ENCODE measurements around the gene HEATR5A. TPM values are rescaled to one million over a fixed set of nuclear protein-coding genes. Genes with fewer than 3 reads are reported as not detected.
"Not testable (repeated sequence)": the region's sequence is repeated elsewhere in the genome, so short reads cannot be mapped to it uniquely, and the experiment has no call there.

Gene HEATR5A
- 15.4 TPM for polyA plus RNA-seq (2013, experiment 1 of 2; ENCODE audit: insufficient read length)
- polyA plus RNA-seq (2013, experiment 2 of 2; ENCODE audit: insufficient read length): 16.3 TPM

GRCh38 chr14:31420319-31421111 lies at the start of gene HEATR5A:
Gene HEATR5A, minus strand, starts transcription at chr14:31420550. Its CDS starts 17,575 bp downstream, at chr14:31402975.
- DNase-seq: peak; percentile 96

DNA sequence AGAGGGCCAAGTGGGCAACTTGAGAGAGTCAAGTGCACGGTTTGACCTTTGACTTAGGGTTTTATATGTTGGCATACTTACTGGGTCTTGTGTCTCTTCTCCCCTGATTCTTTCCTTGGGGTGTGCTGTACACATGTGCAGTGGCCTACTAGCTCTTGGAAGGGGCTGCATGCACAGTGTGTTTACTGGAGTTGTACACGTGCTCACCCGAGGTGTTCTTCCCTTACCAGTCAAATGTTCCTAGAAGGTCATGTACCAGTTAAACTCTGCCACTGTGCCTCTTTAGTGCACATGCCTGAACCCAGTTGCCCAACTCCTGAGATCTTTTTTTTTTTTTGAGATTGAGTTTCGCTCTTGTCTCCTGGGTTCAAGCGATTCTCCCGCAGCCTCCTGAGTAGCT lies 46.2 kb upstream of the HEATR5A start:
- no peak for DNase-seq

- peak; percentile 53 for DNase-seq
These were observed 44.8 kb upstream of the HEATR5A start for GRCh38 chr14:31465111-31465510.

DNA sequence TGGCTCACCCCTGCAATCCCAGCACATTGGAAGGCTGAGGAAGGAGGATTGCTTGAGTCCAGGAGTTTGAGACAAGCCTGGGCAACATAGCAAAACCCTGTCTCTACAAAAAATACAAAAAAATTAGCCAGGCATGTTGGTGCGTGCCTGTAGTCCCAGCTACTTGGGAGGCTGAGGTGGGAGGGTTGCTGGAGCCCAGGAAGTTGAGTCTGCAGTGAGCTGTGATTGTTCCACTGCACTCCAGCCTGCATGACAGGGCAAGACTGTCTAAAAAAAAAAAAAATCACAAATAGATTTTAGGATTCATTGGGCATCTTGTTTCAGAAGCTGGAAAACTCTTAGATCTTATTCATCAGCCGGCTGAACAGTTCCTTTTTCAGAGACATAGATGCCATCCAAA lies 42.1 kb upstream of the HEATR5A start:
- not testable (repeated sequence) for DNase-seq

DNA sequence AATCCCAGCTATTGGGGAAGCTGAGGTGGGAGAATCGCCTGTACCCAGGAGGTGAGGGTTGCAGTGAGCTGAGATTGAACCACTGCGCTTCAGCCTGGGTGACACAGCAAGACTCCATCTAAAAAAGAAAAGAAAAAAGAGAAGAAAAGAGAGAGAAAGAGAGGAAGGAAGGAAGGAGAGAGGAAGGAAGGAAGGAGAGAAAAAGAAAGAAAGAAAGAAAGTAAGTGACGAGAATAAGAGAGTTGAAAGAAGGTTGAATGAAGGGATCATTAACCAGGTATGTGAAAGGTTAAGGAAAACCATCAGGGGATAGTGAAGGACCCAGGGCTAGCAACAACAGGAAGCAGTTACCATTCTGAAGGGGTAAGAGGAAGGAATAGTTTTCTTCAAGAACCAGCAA lies 41.2 kb upstream of the HEATR5A start:
- no peak for DNase-seq

- no peak for DNase-seq
These were observed 37.6 kb upstream of the HEATR5A start for GRCh38 chr14:31457665-31458659.

DNA sequence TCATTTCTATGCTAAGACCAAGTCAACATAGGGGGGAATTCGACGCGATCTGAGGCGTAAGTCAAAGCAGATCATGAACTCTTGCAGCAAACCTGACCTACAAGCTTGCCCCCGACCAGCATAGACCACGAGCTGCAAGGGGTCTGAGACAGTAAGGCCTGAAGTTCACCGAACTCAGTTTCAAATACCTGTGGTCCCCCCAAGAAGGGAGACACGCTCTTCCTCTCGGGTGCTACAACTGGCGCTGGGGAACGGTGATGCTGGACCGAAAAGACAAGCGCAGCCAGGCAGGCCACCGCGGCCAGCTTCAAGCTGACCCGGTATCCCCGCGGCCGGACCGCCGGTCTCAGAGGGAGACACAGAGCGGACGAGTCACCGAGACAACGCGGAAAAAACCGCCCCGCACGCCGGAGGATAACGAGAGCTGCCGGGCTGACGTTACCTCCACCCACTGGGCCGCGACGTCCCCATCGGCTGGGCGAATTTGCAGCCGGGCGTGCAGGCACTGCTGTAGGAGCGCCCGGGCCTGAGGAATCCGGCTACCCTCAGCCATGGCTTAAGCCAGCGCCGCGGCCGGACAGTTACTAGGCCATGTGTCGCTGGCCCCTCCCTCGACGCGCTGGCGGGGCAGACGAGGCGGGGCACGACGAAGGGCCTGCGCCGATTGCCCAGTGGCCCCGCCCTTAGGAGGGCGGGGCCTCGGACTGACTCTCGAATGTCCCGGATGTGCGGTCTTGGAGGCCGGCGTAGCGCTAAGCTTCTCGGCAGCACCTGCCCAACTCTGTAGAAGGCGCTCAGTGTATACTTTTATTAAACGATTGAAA lies 36.7 kb upstream of the HEATR5A start, which contains the start of gene DTD2:
Gene DTD2, minus strand, starts transcription at position 666 of the 824 bp plus-strand sequence. Its CDS starts 113 bp downstream, at position 553.
- DNase-seq: peak; percentile 94

- DNase-seq: peak; percentile 28
These were observed 29.7 kb upstream of the HEATR5A start for GRCh38 chr14:31449971-31450610.

DNA sequence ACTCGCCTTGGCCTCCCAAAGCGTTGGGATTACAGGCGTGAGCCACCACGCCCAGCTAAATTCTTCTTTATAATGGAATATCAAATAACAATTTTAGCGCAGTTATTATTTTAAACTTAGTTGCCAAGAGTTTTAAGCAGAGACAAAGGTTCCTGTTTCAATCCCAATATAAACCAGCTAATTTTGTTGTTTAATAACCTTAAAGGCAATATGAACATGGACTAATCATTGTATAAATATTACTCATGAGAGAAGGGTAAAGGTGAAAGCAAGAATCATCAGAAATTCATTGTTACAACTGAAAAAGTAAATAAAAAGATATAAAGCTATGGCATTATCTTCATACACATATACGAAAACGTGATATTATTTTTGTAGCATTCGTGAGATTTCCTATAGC lies 28.8 kb upstream of the HEATR5A start:
- DNase-seq: no peak

- no peak for DNase-seq
These were observed 25.4 kb upstream of the HEATR5A start for GRCh38 chr14:31445703-31446102.

- DNase-seq: no peak
These were observed 21.9 kb upstream of the HEATR5A start for GRCh38 chr14:31442284-31442683.

DNA sequence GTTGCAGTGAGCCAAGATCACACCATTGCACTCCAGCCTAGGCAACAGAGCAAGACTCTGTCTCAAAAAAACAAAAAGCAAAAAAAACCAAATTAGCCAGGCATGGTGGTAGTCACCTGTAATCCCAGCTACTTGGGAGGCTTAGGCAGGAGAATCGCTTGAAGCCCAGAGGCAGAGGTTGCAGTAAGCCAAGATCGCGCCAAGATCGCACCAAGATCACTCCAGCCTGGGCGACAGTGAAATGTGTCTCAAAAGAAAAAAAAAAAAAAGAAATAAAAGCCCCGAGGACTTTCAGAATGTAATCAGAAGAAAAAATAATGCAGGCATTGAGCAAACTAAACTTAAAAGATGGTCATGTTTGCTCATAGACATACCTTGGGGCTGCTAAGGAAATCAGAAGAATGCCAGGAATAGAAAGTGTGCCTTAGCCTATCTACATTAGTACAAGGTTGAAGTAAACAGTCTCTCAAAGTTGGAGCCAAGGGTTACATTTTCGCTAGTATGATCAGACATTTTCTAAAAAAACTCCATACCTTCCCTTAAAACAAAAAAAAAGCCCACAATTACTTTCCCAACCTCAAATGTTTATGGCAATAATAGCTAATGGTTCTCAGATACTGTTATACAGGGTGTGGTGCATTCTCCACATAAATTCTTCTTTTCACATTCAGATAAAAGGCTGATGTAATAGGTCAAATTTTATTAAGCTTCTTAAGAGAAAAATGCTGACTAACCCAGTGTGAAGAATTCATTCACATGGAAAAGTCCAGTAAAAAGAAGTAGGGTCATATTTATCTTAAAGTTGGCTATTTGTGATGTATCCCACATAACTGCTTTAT lies 21.1 kb upstream of the HEATR5A start:
- peak; percentile 72 for DNase-seq

GRCh38 chr14:31440280-31440679 lies 19.9 kb upstream of the HEATR5A start:
- peak; percentile 22 for DNase-seq

GRCh38 chr14:31439561-31439960 lies 19.2 kb upstream of the HEATR5A start:
- no peak for DNase-seq

GRCh38 chr14:31437045-31437691 lies 16.8 kb upstream of the HEATR5A start:
- not testable (repeated sequence) for DNase-seq

DNA sequence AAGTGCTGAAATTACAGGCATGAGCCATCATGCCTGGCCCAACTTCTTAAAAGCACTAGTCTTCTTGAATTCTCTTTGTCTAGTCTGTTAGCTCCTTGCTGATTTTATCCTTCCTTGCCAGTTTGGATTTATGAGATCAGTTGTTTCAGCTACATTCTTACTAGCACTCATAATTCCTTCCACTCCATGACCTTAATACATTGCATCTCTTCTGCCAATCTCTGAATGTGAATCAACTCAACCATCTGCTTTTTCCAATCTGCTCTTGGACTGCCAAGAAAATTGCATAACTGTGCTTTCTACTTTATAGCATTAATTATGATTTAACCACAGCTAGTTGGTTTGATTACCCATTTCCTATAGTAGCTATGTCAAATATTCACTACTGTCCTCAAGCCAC lies 14.9 kb upstream of the HEATR5A start:
- peak; percentile 88 for DNase-seq

DNA sequence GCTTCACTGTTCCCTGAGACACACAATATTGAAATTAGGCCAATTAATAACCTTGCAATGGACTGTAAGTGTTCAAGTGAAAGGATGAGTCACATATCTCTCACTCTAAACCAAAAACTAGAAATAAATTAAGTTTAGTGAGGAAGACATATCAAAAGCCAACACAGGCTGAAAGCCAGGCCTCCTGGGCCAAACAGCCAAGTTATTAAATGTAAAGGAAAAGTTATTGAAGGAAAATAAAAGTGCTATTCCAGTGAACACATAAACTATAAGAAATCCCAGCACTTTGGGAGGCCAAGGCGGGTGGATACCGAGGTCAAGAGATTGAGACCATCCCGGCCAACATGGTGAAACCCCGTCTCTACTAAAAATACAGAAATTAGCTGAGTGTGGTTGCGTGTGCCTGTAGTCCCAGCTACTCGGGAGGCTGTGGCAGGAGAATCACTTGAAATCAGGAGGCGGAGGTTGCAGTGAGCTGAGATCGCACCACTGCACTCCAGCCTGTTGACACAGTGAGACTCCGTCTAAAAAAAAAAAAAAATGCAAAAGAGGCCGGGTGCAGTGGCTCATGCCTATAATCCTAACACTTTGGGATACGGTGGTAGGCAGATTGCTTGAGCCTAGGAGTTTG lies 10.4 kb upstream of the HEATR5A start:
- peak; percentile 28 for DNase-seq

GRCh38 chr14:31429791-31430190 lies 9.4 kb upstream of the HEATR5A start:
- DNase-seq: no peak

GRCh38 chr14:31428011-31428410 lies 7.7 kb upstream of the HEATR5A start:
- DNase-seq: no peak

DNA sequence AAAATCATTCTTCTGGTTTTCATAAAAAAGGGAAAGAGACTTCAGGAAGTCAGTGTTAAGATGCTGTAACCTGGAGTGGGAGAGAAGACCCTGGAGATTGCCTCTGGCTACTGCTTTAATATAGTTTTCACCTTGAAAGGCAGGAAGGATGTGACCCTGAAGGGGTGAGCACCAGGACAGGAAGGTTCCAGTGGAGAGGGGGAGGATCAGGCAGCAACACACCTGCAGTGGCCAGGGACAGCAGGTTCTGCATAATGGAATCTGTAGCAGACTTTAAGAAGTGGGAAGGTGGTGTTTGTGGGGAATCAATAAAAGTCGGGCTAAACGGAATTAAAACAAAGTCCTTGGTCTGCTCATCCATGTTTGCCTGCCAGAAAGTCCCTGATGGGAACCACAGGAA lies 6.3 kb upstream of the HEATR5A start:
- DNase-seq: no peak
